Left ventricle myocardium inferior (tissue), 1 donor: Measurements from ENCODE around the gene OR2M5. TPM values are rescaled to one million over a fixed set of nuclear protein-coding genes. Genes with fewer than 3 reads are reported as not detected.

ENCODE experiments used
- DNase-seq: peaks from one replicate; pipeline ENCODE4 v3.0.0-alpha.2; 2020
- H3K27ac ChIP-seq: fragments of 200-600 bp; replicated peaks from 2 replicates; pipeline ENCODE4 v1.8.0; 2021
- H3K27me3 ChIP-seq: fragments of 200-600 bp; 2 replicates; pipeline ENCODE4 v1.8.0; 2021; ENCODE audit warnings: low read depth
- H3K36me3 ChIP-seq: fragments of 200-600 bp; 2 replicates; pipeline ENCODE4 v1.8.0; 2021
- H3K4me1 ChIP-seq: fragments of 200-600 bp; 2 replicates; pipeline ENCODE4 v1.8.0; 2021
- H3K4me3 ChIP-seq: fragments of 200-600 bp; 2 replicates; pipeline ENCODE4 v1.8.0; 2021; ENCODE audit warnings: mild to moderate bottlenecking, moderate library complexity
- H3K9me3 ChIP-seq: fragments of 200-600 bp; replicated peaks from 2 replicates; pipeline ENCODE4 v1.8.0; 2021
- intact Hi-C: fragments of 100-400 bp; cut with micrococcal nuclease; formaldehyde crosslinking; loops from one replicate; pipeline ENCODE4 v1.11.0; 2022
- total RNA-seq: library from RNA; stranded (reverse); fragmentation: NEBNext Ultra II Directional; extraction: Animal tissue kit (Norgen Biotek cat#: 25700); gene quantifications from one replicate; pipeline ENCODE4 v1.2.1, GENCODE V29; 2021
- TF ChIP-seq, protein P1 (sequence below): fragments of 200-600 bp; IDR thresholded peaks from 2 replicates; pipeline ENCODE4 v1.8.0; 2021; ENCODE audit warnings: antibody characterized with exemption, mild to moderate bottlenecking, borderline replicate concordance
- donor health status: DM: no; HTN: yes; CAD: no; lungs with severe emphysema.

The OR2M5 gene
- total RNA-seq, 1 donor from 2014 or later: not detected

DNA sequence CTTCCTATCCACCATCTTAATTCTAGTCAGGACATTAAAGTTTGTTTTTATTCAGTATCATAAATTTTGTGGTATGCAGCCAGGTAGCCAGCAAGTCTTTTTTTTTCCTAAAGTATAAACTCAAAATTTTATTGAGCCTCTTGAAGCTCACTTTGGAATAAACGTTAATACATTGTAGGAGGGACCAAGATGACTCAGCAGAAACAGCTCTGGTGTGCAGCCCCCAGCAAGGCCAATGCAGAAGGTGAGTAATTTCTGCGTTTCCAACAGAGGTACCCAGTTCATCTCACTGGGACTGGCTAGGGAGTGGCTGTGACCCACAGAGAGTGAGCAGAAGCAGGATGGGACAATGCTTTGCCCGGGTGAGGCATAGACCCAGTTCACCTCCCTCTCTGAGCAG is 42.4 kb downstream of the OR2M5 start:
- Histone ChIP-seq H3K4me1 (no peaks in the 10 kb centered on the region), H3K9me3 (peaks cover 41% of the 10 kb centered on the region), H3K36me3 (no peaks in the 10 kb centered on the region), H3K27me3 (no peaks in the 10 kb centered on the region), H3K27ac (no peak overlapping the region), H3K4me3 (no peak overlapping the region)
- intact Hi-C loops: no loop called here
- TF ChIP-seq, protein P1, sequence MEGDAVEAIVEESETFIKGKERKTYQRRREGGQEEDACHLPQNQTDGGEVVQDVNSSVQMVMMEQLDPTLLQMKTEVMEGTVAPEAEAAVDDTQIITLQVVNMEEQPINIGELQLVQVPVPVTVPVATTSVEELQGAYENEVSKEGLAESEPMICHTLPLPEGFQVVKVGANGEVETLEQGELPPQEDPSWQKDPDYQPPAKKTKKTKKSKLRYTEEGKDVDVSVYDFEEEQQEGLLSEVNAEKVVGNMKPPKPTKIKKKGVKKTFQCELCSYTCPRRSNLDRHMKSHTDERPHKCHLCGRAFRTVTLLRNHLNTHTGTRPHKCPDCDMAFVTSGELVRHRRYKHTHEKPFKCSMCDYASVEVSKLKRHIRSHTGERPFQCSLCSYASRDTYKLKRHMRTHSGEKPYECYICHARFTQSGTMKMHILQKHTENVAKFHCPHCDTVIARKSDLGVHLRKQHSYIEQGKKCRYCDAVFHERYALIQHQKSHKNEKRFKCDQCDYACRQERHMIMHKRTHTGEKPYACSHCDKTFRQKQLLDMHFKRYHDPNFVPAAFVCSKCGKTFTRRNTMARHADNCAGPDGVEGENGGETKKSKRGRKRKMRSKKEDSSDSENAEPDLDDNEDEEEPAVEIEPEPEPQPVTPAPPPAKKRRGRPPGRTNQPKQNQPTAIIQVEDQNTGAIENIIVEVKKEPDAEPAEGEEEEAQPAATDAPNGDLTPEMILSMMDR: no peak
- DNase-seq: no peak

DNA sequence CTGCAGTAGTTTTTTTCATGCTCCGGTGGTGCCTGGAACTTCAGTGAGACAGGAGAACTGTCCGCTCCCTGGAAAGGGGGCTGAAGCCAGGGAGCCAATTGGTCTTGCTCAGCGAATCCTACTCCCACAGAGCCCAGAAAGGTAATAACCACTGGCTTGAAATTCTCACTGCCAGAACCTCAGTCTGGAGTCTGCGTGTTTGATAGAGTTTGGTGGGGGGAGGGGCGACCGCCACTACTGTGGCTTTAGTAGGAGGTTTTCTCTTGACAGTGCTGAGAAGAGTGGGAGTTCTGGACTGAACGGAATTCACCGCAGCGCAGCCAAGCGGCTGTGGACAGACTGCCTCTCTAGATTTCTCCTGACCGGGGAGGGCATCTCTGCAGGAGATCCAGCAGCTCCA is 44.1 kb downstream of the OR2M5 start:
- Histone ChIP-seq H3K9me3 (peaks cover 43% of the 10 kb centered on the region), H3K27me3 (no peaks in the 10 kb centered on the region), H3K4me3 (no peak overlapping the region), H3K27ac (no peak overlapping the region), H3K36me3 (no peaks in the 10 kb centered on the region), H3K4me1 (no peaks in the 10 kb centered on the region)
- intact Hi-C loops: no loop called here
- TF ChIP-seq, protein P1: no peak
- no peak for DNase-seq

DNA sequence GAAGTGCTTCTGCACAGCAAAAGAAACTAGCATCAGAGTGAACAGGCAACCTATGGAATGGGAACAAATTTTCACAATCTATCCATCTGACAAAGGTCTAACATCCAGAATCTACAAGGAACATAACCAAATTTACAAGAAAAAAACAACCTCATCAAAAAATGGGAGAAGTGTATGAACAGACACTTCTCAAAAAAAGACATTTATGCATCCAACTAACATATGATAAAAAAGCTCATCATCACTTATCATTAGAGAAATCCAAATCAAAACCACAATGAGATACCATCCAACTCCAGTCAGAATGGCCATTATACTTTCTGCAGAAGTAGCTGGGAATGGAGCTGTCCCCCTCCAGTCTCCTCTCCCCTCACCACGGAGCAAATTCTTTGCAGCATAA is 49.2 kb downstream of the OR2M5 start:
- DNase-seq: no peak
- intact Hi-C loops: no loop called here
- no peaks in the 10 kb centered on the region for H3K36me3 ChIP-seq
- H3K4me1 ChIP-seq: no peaks in the 10 kb centered on the region
- H3K9me3 ChIP-seq: peaks cover 47% of the 10 kb centered on the region
- no peak overlapping the region for H3K27ac ChIP-seq
- no peaks in the 10 kb centered on the region for H3K27me3 ChIP-seq
- TF ChIP-seq, protein P1: no peak
- no peak overlapping the region for H3K4me3 ChIP-seq

Other genes starting within 250 kb of the OR2M5 start
- not detected for gene OR2W3, start 249.6 kb upstream of the OR2M5 start, total RNA-seq
- gene OR2T8, start 224.9 kb upstream of the OR2M5 start, total RNA-seq: not detected
- not detected for gene OR2AJ1, start 220.3 kb upstream of the OR2M5 start, total RNA-seq
- not detected for gene OR2L8, start 196.3 kb upstream of the OR2M5 start, total RNA-seq
- gene OR2AK2, start 179.9 kb upstream of the OR2M5 start, total RNA-seq: not detected
- not detected for gene OR2L5, start 131.5 kb upstream of the OR2M5 start, total RNA-seq
- not detected for gene OR2L2, start 115.1 kb upstream of the OR2M5 start, total RNA-seq
- not detected for gene OR2L3, start 98.3 kb upstream of the OR2M5 start, total RNA-seq
- gene OR2L13, start 50.0 kb upstream of the OR2M5 start, total RNA-seq: not detected
- not detected for gene OR2M2, start 29.7 kb downstream of the OR2M5 start, total RNA-seq
- not detected for gene OR2M3, start 52.1 kb downstream of the OR2M5 start, total RNA-seq
- not detected for gene OR2M4, start 86.3 kb downstream of the OR2M5 start, total RNA-seq
- not detected for gene OR2T33, start 132.8 kb downstream of the OR2M5 start, total RNA-seq
- gene OR2T12, start 158.3 kb downstream of the OR2M5 start, total RNA-seq: not detected
- gene OR2M7, start 179.4 kb downstream of the OR2M5 start, total RNA-seq: not detected
- gene OR14C36, start 203.6 kb downstream of the OR2M5 start, total RNA-seq: not detected
- gene OR2T4, start 216.5 kb downstream of the OR2M5 start, total RNA-seq: not detected
- gene OR2T6, start 230.6 kb downstream of the OR2M5 start, total RNA-seq: not detected